Right cardiac atrium (tissue), 5 donors: ENCODE measurements around the gene ZC3H7A. TPM values are rescaled to one million over a fixed set of nuclear protein-coding genes. Genes with fewer than 3 reads are reported as not detected.
A peak's percentile ranks its signal among the peaks of the same experiment; 100 is the strongest.
"Not testable (repeated sequence)": the region's sequence is repeated elsewhere in the genome, so short reads cannot be mapped to it uniquely, and the experiment has no call there.

Experiments
- ATAC-seq, 2 donors: fragments of 200-7000 bp; cut with Tn5 transposase; one replicate each; pipeline versions ENCODE4 v1.8.0 to v1.9.1; 2020; ENCODE audit warnings: moderate library complexity in 2 of 2, mild to moderate bottlenecking in 1 of 2
- DNase-seq, 3 donors: peaks; one replicate each; pipeline ENCODE4 v3.0.0-alpha.2; 2020
- H3K27ac ChIP-seq: one replicate; pipeline ENCODE4 v1.5.1; 2013; ENCODE audit warnings: mild to moderate bottlenecking, low read length, control low read depth, moderate library complexity
- H3K27me3 ChIP-seq: one replicate; pipeline ENCODE4 v1.6.1; 2013; ENCODE audit not compliant: control insufficient read depth, insufficient read depth
- H3K4me1 ChIP-seq: one replicate; pipeline ENCODE4 v1.6.1; 2013; ENCODE audit warnings: low read length; ENCODE audit not compliant: control insufficient read depth, insufficient read depth
- H3K4me3 ChIP-seq: one replicate; pipeline ENCODE4 v1.5.1; 2013; ENCODE audit warnings: low read length, control low read depth
- H3K9me3 ChIP-seq: one replicate; pipeline ENCODE4 v1.6.1; 2013; ENCODE audit warnings: low read length; ENCODE audit not compliant: control insufficient read depth
- WGBS: extraction: QIAGEN DNeasy Blood & Tissue Kit; methylation state at CpG from one replicate; pipeline ENCODE4 v1.1.7; 2013; 5-methylcytosine and 5-hydroxymethylcytosine counted together
- intact Hi-C, 4 donors: fragments of 100-400 bp; cut with DNase I; formaldehyde crosslinking; loops; one replicate each; pipeline versions ENCODE4 v1.11.0 to v1.14.0; 2022 to 2023
- polyA plus RNA-seq: library from polyadenylated mRNA; stranded (reverse); fragments of 200-250 nt; gene quantifications from one replicate; pipeline ENCODE4 v1.2.3, GENCODE V29; 2013
- total RNA-seq, 4 donors: library from RNA; stranded (reverse); fragmentation: NEBNext Ultra II Directional; extraction: Animal tissue kit (Norgen Biotek cat#: 25700); gene quantifications; one replicate each; pipeline ENCODE4 v1.2.1, GENCODE V29; 2021
- donor health status: healthy with polysubstance abuse.
- donor health status: DM: no; HTN: yes; CAD: no.
- donor health status: DM: no; HTN: no; CAD: no.
- donor health status: DM: no; HTN: yes; CAD: no; lungs with severe emphysema.
- donor health status: DM: yes; HTN: yes; CAD: no.

The ZC3H7A gene
- total and polyA plus RNA-seq, 5 donors = 18.7 to 32.2 (median 30.4) TPM

- Histone ChIP-seq H3K27me3 (no peaks in the 10 kb centered on the region), H3K9me3 (no peaks in the 10 kb centered on the region), H3K4me1 (peaks cover 18% of the 10 kb centered on the region), H3K27ac (no peak overlapping the region), H3K4me3 (no peak overlapping the region)
- intact Hi-C loops = no loop called here
- 71% methylated on average over 7 of the region's 7 CpGs for WGBS
- no peak for DNase-seq
- no peak for ATAC-seq
Measured at GRCh38 chr16:11792410-11793241, 4.4 kb downstream of the ZC3H7A start.

DNA sequence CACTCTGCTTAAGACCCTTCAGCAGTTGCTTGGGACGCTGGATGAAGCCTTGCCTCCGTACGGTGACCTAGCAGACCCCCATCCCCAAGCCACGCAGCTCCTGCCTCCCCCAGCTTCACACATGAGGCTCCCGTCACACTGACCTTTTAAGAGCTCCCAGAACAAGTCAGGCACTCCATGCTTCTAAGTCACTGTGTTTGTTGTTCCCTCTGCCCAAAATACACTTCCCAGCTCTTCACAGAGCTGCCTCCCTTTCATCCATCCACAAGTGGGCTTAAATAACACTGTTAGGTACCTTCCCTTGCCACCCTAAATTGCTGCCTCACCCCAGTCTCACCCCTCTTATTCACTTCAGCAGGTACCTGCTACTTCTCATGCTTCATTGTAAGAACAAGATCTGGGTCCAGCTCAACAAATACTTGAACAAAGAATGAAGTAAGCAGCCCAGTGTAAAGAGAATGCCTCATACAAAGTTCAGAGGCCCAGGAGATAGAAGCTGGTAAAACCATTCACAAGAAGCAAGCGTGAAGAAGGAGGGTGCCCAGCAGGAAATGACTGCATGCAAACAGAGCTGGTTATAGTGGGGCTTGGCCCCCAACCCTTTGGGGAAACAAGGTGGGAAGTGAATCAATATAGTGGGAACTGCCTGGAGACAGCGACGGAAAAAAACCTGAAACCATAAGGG, 5.8 kb downstream of the ZC3H7A start:
- no peak for ATAC-seq
- peaks cover 18% of the 10 kb centered on the region for H3K4me1 ChIP-seq
- intact Hi-C loops = no loop called here
- H3K27ac ChIP-seq = no peak overlapping the region
- no peak overlapping the region for H3K4me3 ChIP-seq
- no peak for DNase-seq
- 76% methylated on average over 8 of the region's 8 CpGs for WGBS
- no peaks in the 10 kb centered on the region for H3K27me3 ChIP-seq
- no peaks in the 10 kb centered on the region for H3K9me3 ChIP-seq

DNA sequence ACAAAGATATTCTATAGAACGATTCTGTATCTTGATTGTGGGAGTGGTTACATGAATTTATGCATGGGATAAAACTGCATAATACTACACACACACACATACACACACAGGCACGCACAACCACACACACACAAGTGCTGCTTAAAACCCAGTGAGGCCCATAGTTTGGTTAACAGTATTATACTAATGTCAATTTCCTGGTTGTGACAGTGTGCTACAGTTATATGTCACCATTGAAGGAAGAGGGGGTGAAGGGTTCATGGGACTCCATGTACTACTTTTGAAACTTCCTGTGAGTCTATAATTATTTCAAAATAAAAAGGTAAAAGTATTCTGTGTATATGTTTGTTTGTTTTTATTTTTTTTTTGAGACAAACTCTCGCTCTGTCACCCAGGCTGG, 8.1 kb downstream of the ZC3H7A start:
- no peak for ATAC-seq
- DNase-seq = no peak
- H3K27me3 ChIP-seq = no peaks in the 10 kb centered on the region
- no peak overlapping the region for H3K27ac ChIP-seq
- intact Hi-C loops = no loop called here
- 81% methylated on average over 3 of the region's 3 CpGs for WGBS
- H3K4me3 ChIP-seq = no peak overlapping the region
- H3K9me3 ChIP-seq = no peaks in the 10 kb centered on the region
- H3K4me1 ChIP-seq = peaks cover 14% of the 10 kb centered on the region

- H3K9me3 ChIP-seq, H3K27me3 ChIP-seq, H3K27ac ChIP-seq, DNase-seq, intact Hi-C loops, H3K4me3 ChIP-seq, ATAC-seq: not testable (repeated sequence)
- H3K4me1 ChIP-seq = peaks cover 16% of the 10 kb centered on the region
- 93% methylated on average over 13 of the region's 13 CpGs for WGBS
Measured at GRCh38 chr16:11784980-11785599, 12.0 kb downstream of the ZC3H7A start.

GRCh38 chr16:11784381-11784780, 12.7 kb downstream of the ZC3H7A start:
- ATAC-seq, H3K27ac ChIP-seq, H3K9me3 ChIP-seq, H3K4me3 ChIP-seq, intact Hi-C loops, H3K27me3 ChIP-seq: not testable (repeated sequence)
- peaks cover 16% of the 10 kb centered on the region for H3K4me1 ChIP-seq
- 96% methylated on average over 6 of the region's 6 CpGs for WGBS
- DNase-seq = peak in 1 of 3 donors; percentile 16

DNA sequence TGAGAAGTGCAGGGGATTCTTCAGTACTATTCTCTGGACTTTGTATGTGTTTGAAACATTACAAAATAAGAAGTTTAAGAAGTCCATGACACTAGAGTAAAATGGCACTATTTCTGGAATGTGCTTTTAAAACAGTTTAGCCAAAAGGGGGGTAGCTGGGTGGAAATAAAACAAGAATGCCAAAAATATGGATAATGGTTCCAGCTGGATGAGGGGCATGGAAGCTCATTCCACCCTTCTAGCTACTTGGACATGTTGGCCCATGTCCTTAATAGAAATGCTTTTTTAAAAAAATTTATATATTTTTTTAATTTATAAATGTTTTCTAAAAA, 13.1 kb downstream of the ZC3H7A start:
- H3K4me3 ChIP-seq = no peak overlapping the region
- ATAC-seq = no peak

DNA sequence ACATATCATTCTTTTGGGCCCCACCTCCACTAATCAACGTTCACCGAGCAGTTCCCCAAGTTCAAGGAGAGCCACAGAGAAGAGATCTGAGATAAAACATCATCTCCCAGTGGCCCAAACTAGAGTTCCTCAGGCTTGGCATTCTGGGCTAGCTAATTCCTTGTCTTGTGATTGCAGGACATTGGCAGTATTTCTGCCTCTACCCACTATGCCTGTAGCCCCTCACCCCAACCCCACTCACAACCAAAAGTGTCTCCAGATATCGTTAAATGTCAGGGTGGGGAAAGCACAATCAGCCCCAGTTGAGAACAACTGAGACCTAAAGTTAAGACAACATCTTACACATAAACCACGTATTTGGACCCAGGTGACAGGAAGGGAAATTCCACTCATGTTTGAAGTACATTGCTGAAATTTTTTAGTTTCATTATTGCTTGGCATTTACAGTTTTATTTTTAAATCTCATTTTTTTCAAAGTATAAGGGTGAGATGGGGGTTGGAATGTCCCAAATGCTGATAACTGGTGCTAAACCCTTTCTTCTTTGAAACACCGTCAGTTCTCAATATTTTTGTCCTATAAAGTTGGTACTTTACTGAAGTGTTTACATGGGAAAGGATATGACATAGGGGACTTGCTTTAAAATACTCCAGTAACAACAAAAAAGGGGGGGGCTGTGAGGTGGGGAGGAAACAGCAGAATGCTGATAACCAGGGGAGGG, 13.6 kb downstream of the ZC3H7A start:
- intact Hi-C loops = no loop called here

More for the DNA sequence above, 13.1 kb downstream of the ZC3H7A start:
- H3K9me3 ChIP-seq = no peaks in the 10 kb centered on the region
- no peak for DNase-seq
- no peaks in the 10 kb centered on the region for H3K27me3 ChIP-seq
- H3K27ac ChIP-seq = peak overlapping the region; percentile 67
- peaks cover 16% of the 10 kb centered on the region for H3K4me1 ChIP-seq
- intact Hi-C loops = no loop called here

GRCh38 chr16:11781773-11782172, 15.3 kb downstream of the ZC3H7A start:
- Histone ChIP-seq H3K4me1 (peaks cover 10% of the 10 kb centered on the region), H3K27me3 (no peaks in the 10 kb centered on the region), H3K4me3 (no peak overlapping the region), H3K9me3 (no peaks in the 10 kb centered on the region), H3K27ac (peak overlapping the region; percentile 48)
- DNase-seq = no peak
- no peak for ATAC-seq
- 45% methylated on average over 5 of the region's 5 CpGs for WGBS
- intact Hi-C loops = no loop called here

More for the DNA sequence above, 13.6 kb downstream of the ZC3H7A start:
- no peak for DNase-seq
- H3K4me1 ChIP-seq = peaks cover 14% of the 10 kb centered on the region
- H3K27me3 ChIP-seq = no peaks in the 10 kb centered on the region
- ATAC-seq = peak; percentile 51 to 57
- peak overlapping the region; percentile 95 for H3K27ac ChIP-seq
- H3K9me3 ChIP-seq = no peaks in the 10 kb centered on the region
- no peak overlapping the region for H3K4me3 ChIP-seq
- WGBS = 2% methylated on average over 5 of the region's 5 CpGs

DNA sequence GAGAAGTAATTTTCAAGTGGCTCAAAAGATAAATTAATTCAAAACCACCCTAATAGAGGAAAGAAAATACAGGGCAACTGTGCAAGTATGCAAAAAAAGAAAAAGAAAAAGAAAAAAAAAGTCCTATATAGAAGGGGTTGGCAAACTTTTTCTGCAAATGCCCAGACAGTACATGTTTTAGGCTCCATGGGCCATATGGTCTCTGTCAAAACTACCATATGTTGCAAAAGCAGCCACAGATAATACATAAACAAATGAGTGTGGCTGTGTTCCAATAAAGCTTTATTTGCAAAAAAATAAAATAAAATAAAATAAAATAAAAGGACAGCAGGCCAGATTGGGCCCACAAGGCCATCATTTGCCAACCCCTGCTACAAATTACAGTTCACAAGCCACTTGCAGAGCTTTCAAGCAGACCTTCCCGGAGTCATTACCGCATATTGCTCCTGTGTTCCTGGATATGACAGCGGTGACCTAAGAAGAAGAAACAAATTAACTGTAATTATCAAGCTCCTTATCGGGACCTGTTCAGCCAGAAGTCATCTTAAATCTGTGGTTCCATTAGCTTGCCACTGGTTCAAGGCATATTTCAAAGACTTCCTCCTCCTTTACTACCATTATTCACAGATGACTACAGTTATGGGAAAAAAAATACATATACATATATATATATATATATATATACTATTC, 15.9 kb downstream of the ZC3H7A start:
- Histone ChIP-seq H3K4me1 (peaks cover 10% of the 10 kb centered on the region), H3K9me3 (no peaks in the 10 kb centered on the region), H3K4me3 (no peak overlapping the region), H3K27ac (no peak overlapping the region), H3K27me3 (no peaks in the 10 kb centered on the region)
- ATAC-seq (no peak), DNase-seq (no peak)
- intact Hi-C loops = no loop called here
- 76% methylated on average over 4 of the region's 4 CpGs for WGBS

- ATAC-seq (no peak), DNase-seq (no peak)
- H3K27ac ChIP-seq = no peak overlapping the region
- no peaks in the 10 kb centered on the region for H3K9me3 ChIP-seq
- H3K4me3 ChIP-seq = no peak overlapping the region
- intact Hi-C loops = loop anchor here in 1 of 4 donors (10.0 kb wide), 1 partner anchor 66 kb away; no protein-coding TSS in a partner anchor
- no peaks in the 10 kb centered on the region for H3K27me3 ChIP-seq
- 95% methylated on average over 7 of the region's 7 CpGs for whole genome bisulfite sequencing
- peaks cover 10% of the 10 kb centered on the region for H3K4me1 ChIP-seq
Measured at GRCh38 chr16:11779074-11779473, 18.0 kb downstream of the ZC3H7A start.
